Neural cell (in vitro differentiated cells): Measurements from ENCODE around the gene GMDS. TPM values are rescaled to one million over a fixed set of nuclear protein-coding genes. Genes with fewer than 3 reads are reported as not detected.

Experiments
- H2AFZ ChIP-seq: fragments of 200-600, 300-800 bp; sonication (generic), shearing (Covaris generic); 2 replicates; pipeline ENCODE4 v1.6.0; 2014; ENCODE audit warnings: low read depth, mild to moderate bottlenecking, antibody characterized with exemption, low read length, moderate library complexity
- H3F3A ChIP-seq: fragments of 200-600 bp; shearing (Covaris generic); 2 replicates; pipeline ENCODE4 v1.6.1; 2016; ENCODE audit warnings: mild to moderate bottlenecking, moderate library complexity, mixed read lengths, antibody characterized with exemption, low read length; ENCODE audit not compliant: insufficient read depth, poor library complexity, severe bottlenecking
- H3K27ac ChIP-seq: fragments of 200-600, 300-800 bp; sonication (generic), shearing (Covaris generic); 2 replicates; pipeline ENCODE4 v1.5.1; 2014; ENCODE audit warnings: mild to moderate bottlenecking, low read length, moderate library complexity
- H3K27me3 ChIP-seq: fragments of 300-800, 200-600 bp; sonication (generic), shearing (Covaris generic); 2 replicates; pipeline ENCODE4 v1.6.0; 2014; ENCODE audit warnings: mild to moderate bottlenecking, low read depth, low read length, moderate library complexity; ENCODE audit not compliant: insufficient read depth
- H3K36me3 ChIP-seq: fragments of 300-800, 200-600 bp; sonication (generic), shearing (Covaris generic); 2 replicates; pipeline ENCODE4 v1.5.1; 2014; ENCODE audit warnings: mild to moderate bottlenecking, antibody characterized with exemption, low read length, moderate library complexity; ENCODE audit not compliant: insufficient read depth
- H3K4me2 ChIP-seq: fragments of 300-800, 200-600 bp; sonication (generic), shearing (Covaris generic); 2 replicates; pipeline ENCODE4 v1.6.0; 2014; ENCODE audit warnings: mild to moderate bottlenecking, low read length
- H3K4me3 ChIP-seq: fragments of 300-800, 200-600 bp; sonication (generic), shearing (Covaris generic); 2 replicates; pipeline ENCODE4 v1.5.1; 2014; ENCODE audit warnings: mild to moderate bottlenecking, low read length, moderate library complexity
- H3K79me2 ChIP-seq: fragments of 200-600 bp; shearing (Covaris generic); replicated peaks from 2 replicates; pipeline ENCODE4 v1.6.0; 2014; ENCODE audit warnings: mild to moderate bottlenecking, low read length, moderate library complexity; ENCODE audit not compliant: insufficient read depth
- H3K9ac ChIP-seq: fragments of 300-800, 200-600 bp; sonication (generic), shearing (Covaris generic); 2 replicates; pipeline ENCODE4 v1.6.1; 2016; ENCODE audit warnings: mild to moderate bottlenecking, low read length, mixed read lengths
- H3K9me2 ChIP-seq: fragments of 200-600 bp; shearing (Covaris generic); 2 replicates; pipeline ENCODE4 v1.6.1; 2016; ENCODE audit warnings: mild to moderate bottlenecking, low read length, mixed read lengths; ENCODE audit not compliant: insufficient read depth
- H3K9me3 ChIP-seq: fragments of 200-600, 300-800 bp; sonication (generic), shearing (Covaris generic); 2 replicates; pipeline ENCODE4 v1.6.1; 2016; ENCODE audit warnings: mild to moderate bottlenecking, mixed run types, low read length, moderate library complexity, mixed read lengths
- H4K20me1 ChIP-seq: fragments of 200-600 bp; shearing (Covaris generic); 2 replicates; pipeline ENCODE4 v1.6.1; 2016; ENCODE audit warnings: mild to moderate bottlenecking, mixed run types; ENCODE audit not compliant: insufficient read depth
- CTCF ChIP-seq: fragments of 450-650 bp; IDR thresholded peaks from 2 replicates; pipeline ENCODE4 v1.5.1; 2014; ENCODE audit warnings: antibody characterized with exemption, mild to moderate bottlenecking, moderate library complexity; ENCODE audit not compliant: poor library complexity, severe bottlenecking
- EP300 ChIP-seq: fragments of 450-650 bp; conservative IDR thresholded peaks from 2 replicates; pipeline ENCODE4 v1.6.1; 2014; ENCODE audit warnings: antibody characterized with exemption, mild to moderate bottlenecking, moderate library complexity; ENCODE audit not compliant: poor library complexity, severe bottlenecking
- EZH2 ChIP-seq: fragments of 200-600, 300-800 bp; shearing (Covaris generic), sonication (generic); IDR thresholded peaks from 2 replicates; pipeline ENCODE4 v1.6.1; 2014; ENCODE audit warnings: antibody characterized with exemption, low read length, borderline replicate concordance, mild to moderate bottlenecking; ENCODE audit not compliant: insufficient read depth, poor library complexity, severe bottlenecking
- MXI1 ChIP-seq: fragments of 450-650 bp; conservative IDR thresholded peaks from 2 replicates; pipeline ENCODE4 v1.6.1; 2014; ENCODE audit warnings: antibody characterized with exemption, mild to moderate bottlenecking; ENCODE audit not compliant: poor library complexity, severe bottlenecking
- POLR2AphosphoS5 ChIP-seq: IDR thresholded peaks from 2 replicates; pipeline ENCODE4 v1.6.1; 2012
- RAD21 ChIP-seq: fragments of 450-650 bp; conservative IDR thresholded peaks from 2 replicates; pipeline ENCODE4 v1.6.1; 2014; ENCODE audit warnings: antibody characterized with exemption, mild to moderate bottlenecking, moderate library complexity
- REST ChIP-seq: IDR thresholded peaks from 2 replicates; pipeline ENCODE4 v1.6.1; 2012; ENCODE audit warnings: borderline replicate concordance
- SMC3 ChIP-seq: fragments of 450-650 bp; conservative IDR thresholded peaks from 2 replicates; pipeline ENCODE4 v1.6.1; 2014; ENCODE audit warnings: antibody characterized with exemption, mild to moderate bottlenecking, moderate library complexity; ENCODE audit not compliant: poor library complexity
- TAF1 ChIP-seq: IDR thresholded peaks from 2 replicates; pipeline ENCODE4 v1.6.1; 2012; ENCODE audit warnings: low read depth
- polyA plus RNA-seq: library from polyadenylated mRNA; depleted of rRNA; stranded (reverse); fragments of >200 nt; gene quantifications from 2 replicates; pipeline ENCODE4 v1.2.3, GENCODE V29; 2014

The GMDS gene
- polyA plus RNA-seq, 1 donor from 2014 or later = 11.4 TPM

- Histone ChIP-seq H3F3A (no peaks in the 10 kb centered on the region), H2AFZ (no peak overlapping the region), H3K27ac (no peak overlapping the region), H3K27me3 (no peaks in the 10 kb centered on the region), H3K4me3 (no peak overlapping the region), H3K79me2 (no peaks in the 10 kb centered on the region), H3K9me3 (no peaks in the 10 kb centered on the region), H4K20me1 (no peaks in the 10 kb centered on the region), H3K4me2 (no peak overlapping the region), H3K9ac (no peak overlapping the region), H3K36me3 (no peaks in the 10 kb centered on the region), H3K9me2 (no peaks in the 10 kb centered on the region)
- no peak for TF ChIP-seq REST
- no peak for TF ChIP-seq SMC3
- no peak for TF ChIP-seq EP300
- no peak for TF ChIP-seq EZH2
- TF ChIP-seq TAF1 = no peak
- no peak for TF ChIP-seq MXI1
- no peak for TF ChIP-seq RAD21
- no peak for TF ChIP-seq CTCF
Observed at GRCh38 chr6:1997702-1998101, 247.7 kb downstream of the GMDS start.

GRCh38 chr6:1995636-1996035, 249.8 kb downstream of the GMDS start:
- no peaks in the 10 kb centered on the region for H4K20me1 ChIP-seq
- no peak overlapping the region for H3K27ac ChIP-seq
- no peak overlapping the region for H3K4me3 ChIP-seq
- no peaks in the 10 kb centered on the region for H3K27me3 ChIP-seq
- H3F3A ChIP-seq = no peaks in the 10 kb centered on the region
- TF ChIP-seq SMC3 = no peak
- TF ChIP-seq POLR2AphosphoS5 = no peak
- no peak for TF ChIP-seq MXI1
- no peak for TF ChIP-seq RAD21
- no peak for TF ChIP-seq REST
- no peak overlapping the region for H2AFZ ChIP-seq
- H3K36me3 ChIP-seq = no peaks in the 10 kb centered on the region
- no peak overlapping the region for H3K4me2 ChIP-seq
- H3K9me3 ChIP-seq = no peaks in the 10 kb centered on the region
- H3K79me2 ChIP-seq = no peaks in the 10 kb centered on the region
- H3K9me2 ChIP-seq = no peaks in the 10 kb centered on the region
- no peak overlapping the region for H3K9ac ChIP-seq
